HFF-Myc (cell line): ENCODE results near the gene SDSL.

Source experiments
- DNase-seq: peaks from one replicate; pipeline ENCODE4 v3.0.0-alpha.2; 2011; ENCODE audit warnings: low read depth; ENCODE audit errors: extremely low read depth
- H3K4me3 ChIP-seq: replicated peaks from 2 replicates; pipeline ENCODE4 v1.5.1; 2011; ENCODE audit warnings: low read depth, mild to moderate bottlenecking, control low read depth, low read length
- CTCF ChIP-seq: IDR thresholded peaks from 2 replicates; pipeline ENCODE4 v1.5.1; 2012; ENCODE audit warnings: mild to moderate bottlenecking, low read depth, low read length, control low read depth; ENCODE audit errors: missing control alignments

Gene SDSL

GRCh38 chr12:113422030-113422885, at the start of gene SDSL:
Gene SDSL, plus strand, starts transcription at chr12:113422380. Its CDS starts 5,603 bp downstream, at chr12:113427983.
- peak within 1 kb of the TSS; percentile 59 for H3K4me3 ChIP-seq
- TF ChIP-seq CTCF: no peak
- peak; percentile 54 for DNase-seq

GRCh38 chr12:113373440-113373839, 48.7 kb upstream of the SDSL start:
- no peak for TF ChIP-seq CTCF
- DNase-seq: no peak
- H3K4me3 ChIP-seq: no peak overlapping the region

GRCh38 chr12:113373969-113374368, 48.2 kb upstream of the SDSL start:
- no peak for DNase-seq
- no peak for TF ChIP-seq CTCF
- H3K4me3 ChIP-seq: no peak overlapping the region

- H3K4me3 ChIP-seq: no peak overlapping the region
- DNase-seq: no peak
- TF ChIP-seq CTCF: no peak
Measured at GRCh38 chr12:113374823-113375428, 47.3 kb upstream of the SDSL start.

GRCh38 chr12:113378291-113378690, 43.9 kb upstream of the SDSL start:
- DNase-seq: no peak
- TF ChIP-seq CTCF: no peak
- no peak overlapping the region for H3K4me3 ChIP-seq

- no peak for DNase-seq
- TF ChIP-seq CTCF: no peak
Measured at GRCh38 chr12:113381220-113381619, 41.0 kb upstream of the SDSL start.

GRCh38 chr12:113382206-113382605, 40.0 kb upstream of the SDSL start:
- TF ChIP-seq CTCF: no peak

More at GRCh38 chr12:113381220-113381619, 41.0 kb upstream of the SDSL start:
- no peak overlapping the region for H3K4me3 ChIP-seq

More at GRCh38 chr12:113382206-113382605, 40.0 kb upstream of the SDSL start:
- H3K4me3 ChIP-seq: no peak overlapping the region
- no peak for DNase-seq
